ENCODE measurements around the gene LMNB1. TPM values are rescaled to one million over a fixed set of nuclear protein-coding genes. Genes with fewer than 3 reads are reported as not detected.
"Not testable (repeated sequence)": the region's sequence is repeated elsewhere in the genome, so short reads cannot be mapped to it uniquely, and the experiment has no call there.

Gene LMNB1
- total RNA-seq, 1 experiment from 2014 or later: 150 TPM

DNA sequence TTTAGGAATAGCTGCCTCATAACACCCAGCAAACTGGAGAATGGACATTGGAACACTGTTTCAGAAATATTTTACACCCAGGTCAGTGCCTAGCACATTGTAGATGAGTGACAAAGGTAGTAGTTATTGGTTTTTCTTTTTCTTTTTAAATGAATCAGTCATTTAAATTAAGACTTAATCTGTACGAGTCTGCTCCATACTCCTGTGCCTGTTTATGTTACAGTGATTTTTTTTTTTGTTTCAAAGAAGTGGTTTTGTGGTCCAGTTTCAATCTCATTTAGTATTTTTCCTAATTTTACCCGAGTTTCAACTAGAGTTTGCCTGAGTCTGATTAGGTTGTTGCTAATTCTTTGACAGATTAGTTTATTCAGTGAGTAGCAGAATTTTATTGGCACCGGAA, 16.2 kb downstream of the LMNB1 start:
- no TSS peak for BruUV-seq (replicated peaks)
- Histone ChIP-seq H3K27ac (ENCODE audit: low read depth, low read length) (no peak overlapping the region), H3K4me2 (ENCODE audit: low read length) (no peak overlapping the region), H3K27me3 (ENCODE audit: insufficient read depth, low read length) (no peaks in the 10 kb centered on the region), H4K20me1 (ENCODE audit: insufficient read depth) (peaks cover 16% of the 10 kb centered on the region; the same call in 1 of the 2 replicates), H3K36me3 (ENCODE audit: control insufficient read depth in 1 of 2, insufficient read depth in 2 of 2, low read length in 2 of 2) (no peaks in the 10 kb centered on the region), H3K9me2 (ENCODE audit: insufficient read depth) (no peaks in the 10 kb centered on the region), H3K4me3 (replicated peaks in 1 of 2; ENCODE audit: low read depth in 1 of 2, low read length in 2 of 2) (no peak overlapping the region), H3K9ac (ENCODE audit: low read length) (no peak overlapping the region), H2AFZ (ENCODE audit: low read depth, low read length, poor library complexity, severe bottlenecking) (no peak overlapping the region), H3K79me2 (ENCODE audit: insufficient read depth, low read length) (peaks cover 100% of the 10 kb centered on the region), H3K9me3 (ENCODE audit: control insufficient read depth in 1 of 2, insufficient read depth in 1 of 2, low read depth in 1 of 2, low read length in 2 of 2) (no peaks in the 10 kb centered on the region), H3K4me1 (ENCODE audit: control insufficient read depth in 1 of 2, insufficient read depth in 2 of 2, low read length in 2 of 2) (peaks cover 0 to 5% of the 10 kb centered on the region in 2 experiments; a peak in 2 of 4 replicates)
- RAD21 ChIA-PET (ENCODE audit: low non-redundant PET in 1 of 2, low total read pairs in 2 of 2, uncharacterized antibody in 2 of 2, unreplicated experiment in 2 of 2): no interaction called here
- intact Hi-C loops (cut with micrococcal nuclease): no loop called here
- ATAC-seq: no peak
- CTCF ChIA-PET: no interaction called here
- POLR2A ChIA-PET: no interaction called here
- DNase-seq (ENCODE audit: low read depth, low spot score): no peak
- TF ChIP-seq, protein P1, sequence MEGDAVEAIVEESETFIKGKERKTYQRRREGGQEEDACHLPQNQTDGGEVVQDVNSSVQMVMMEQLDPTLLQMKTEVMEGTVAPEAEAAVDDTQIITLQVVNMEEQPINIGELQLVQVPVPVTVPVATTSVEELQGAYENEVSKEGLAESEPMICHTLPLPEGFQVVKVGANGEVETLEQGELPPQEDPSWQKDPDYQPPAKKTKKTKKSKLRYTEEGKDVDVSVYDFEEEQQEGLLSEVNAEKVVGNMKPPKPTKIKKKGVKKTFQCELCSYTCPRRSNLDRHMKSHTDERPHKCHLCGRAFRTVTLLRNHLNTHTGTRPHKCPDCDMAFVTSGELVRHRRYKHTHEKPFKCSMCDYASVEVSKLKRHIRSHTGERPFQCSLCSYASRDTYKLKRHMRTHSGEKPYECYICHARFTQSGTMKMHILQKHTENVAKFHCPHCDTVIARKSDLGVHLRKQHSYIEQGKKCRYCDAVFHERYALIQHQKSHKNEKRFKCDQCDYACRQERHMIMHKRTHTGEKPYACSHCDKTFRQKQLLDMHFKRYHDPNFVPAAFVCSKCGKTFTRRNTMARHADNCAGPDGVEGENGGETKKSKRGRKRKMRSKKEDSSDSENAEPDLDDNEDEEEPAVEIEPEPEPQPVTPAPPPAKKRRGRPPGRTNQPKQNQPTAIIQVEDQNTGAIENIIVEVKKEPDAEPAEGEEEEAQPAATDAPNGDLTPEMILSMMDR (IDR thresholded peaks at IDR 0.05 in 2 of 3, conservative IDR thresholded peaks at IDR 0.05 in 1 of 3; ENCODE audit: borderline replicate concordance in 1 of 3, insufficient read depth in 1 of 3, low read depth in 2 of 3, low read length in 2 of 3): no peak
- TF ChIP-seq FOSL1 (IDR thresholded peaks at IDR 0.05; ENCODE audit: low read depth) (no peak), EGR1 (IDR thresholded peaks at IDR 0.05; ENCODE audit: low read depth) (no peak), RAD21 (IDR thresholded peaks at IDR 0.05; ENCODE audit: low read depth) (no peak)
- TF ChIP-seq, protein P2, sequence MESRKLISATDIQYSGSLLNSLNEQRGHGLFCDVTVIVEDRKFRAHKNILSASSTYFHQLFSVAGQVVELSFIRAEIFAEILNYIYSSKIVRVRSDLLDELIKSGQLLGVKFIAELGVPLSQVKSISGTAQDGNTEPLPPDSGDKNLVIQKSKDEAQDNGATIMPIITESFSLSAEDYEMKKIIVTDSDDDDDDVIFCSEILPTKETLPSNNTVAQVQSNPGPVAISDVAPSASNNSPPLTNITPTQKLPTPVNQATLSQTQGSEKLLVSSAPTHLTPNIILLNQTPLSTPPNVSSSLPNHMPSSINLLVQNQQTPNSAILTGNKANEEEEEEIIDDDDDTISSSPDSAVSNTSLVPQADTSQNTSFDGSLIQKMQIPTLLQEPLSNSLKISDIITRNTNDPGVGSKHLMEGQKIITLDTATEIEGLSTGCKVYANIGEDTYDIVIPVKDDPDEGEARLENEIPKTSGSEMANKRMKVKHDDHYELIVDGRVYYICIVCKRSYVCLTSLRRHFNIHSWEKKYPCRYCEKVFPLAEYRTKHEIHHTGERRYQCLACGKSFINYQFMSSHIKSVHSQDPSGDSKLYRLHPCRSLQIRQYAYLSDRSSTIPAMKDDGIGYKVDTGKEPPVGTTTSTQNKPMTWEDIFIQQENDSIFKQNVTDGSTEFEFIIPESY (IDR thresholded peaks at IDR 0.05; ENCODE audit: extremely low read depth, insufficient replicate concordance, low read length): no peak

DNA sequence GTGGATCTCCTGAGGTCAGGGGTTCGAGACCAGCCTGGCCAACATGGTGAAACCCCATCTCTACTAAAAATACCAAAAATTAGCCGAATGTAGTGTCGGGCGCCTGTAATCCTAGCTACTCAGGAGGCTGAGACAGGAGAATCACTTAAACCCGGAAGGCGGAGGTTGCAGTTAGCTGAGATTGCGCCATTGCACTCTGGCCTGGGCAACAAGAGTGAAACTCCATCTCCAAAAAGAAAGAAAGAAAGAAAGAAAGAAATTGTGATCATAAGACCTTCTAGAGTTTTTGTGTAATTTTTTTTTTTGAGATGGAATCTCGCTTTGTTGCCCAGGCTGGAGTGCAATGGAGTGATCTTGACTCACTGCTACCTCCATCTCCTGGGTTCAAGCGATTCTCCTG, 16.7 kb downstream of the LMNB1 start:
- H3K79me2 ChIP-seq (ENCODE audit: insufficient read depth, low read length): peaks cover 100% of the 10 kb centered on the region
- H3K9ac ChIP-seq (ENCODE audit: low read length); POLR2A ChIA-PET; BruUV-seq (replicated peaks); H3K4me1 ChIP-seq (ENCODE audit: control insufficient read depth in 1 of 2, insufficient read depth in 2 of 2, low read length in 2 of 2); H3K9me3 ChIP-seq (ENCODE audit: control insufficient read depth in 1 of 2, insufficient read depth in 1 of 2, low read depth in 1 of 2, low read length in 2 of 2); H3K4me2 ChIP-seq (ENCODE audit: low read length); ATAC-seq; DNase-seq (ENCODE audit: low read depth, low spot score); CTCF ChIA-PET; H2AFZ ChIP-seq (ENCODE audit: low read depth, low read length, poor library complexity, severe bottlenecking); H3K9me2 ChIP-seq (ENCODE audit: insufficient read depth); H3K4me3 ChIP-seq (replicated peaks in 1 of 2; ENCODE audit: low read depth in 1 of 2, low read length in 2 of 2); H3K36me3 ChIP-seq (ENCODE audit: control insufficient read depth in 1 of 2, insufficient read depth in 2 of 2, low read length in 2 of 2); H3K27me3 ChIP-seq (ENCODE audit: insufficient read depth, low read length); H3K27ac ChIP-seq (ENCODE audit: low read depth, low read length); RAD21 ChIA-PET (ENCODE audit: low non-redundant PET in 1 of 2, low total read pairs in 2 of 2, uncharacterized antibody in 2 of 2, unreplicated experiment in 2 of 2); intact Hi-C loops (cut with micrococcal nuclease): not testable (repeated sequence)
- peaks cover 16% of the 10 kb centered on the region; the same call in 1 of the 2 replicates for H4K20me1 ChIP-seq (ENCODE audit: insufficient read depth)
